HEK293 (cell line): Measurements from ENCODE around the gene HERC5.

Source experiments
- CTCF ChIA-PET: fragments of 350-600 bp; formaldehyde crosslinking; extraction: SDS; loops from one replicate; lab custom pipeline; 2021; ENCODE audit warnings: antibody characterized with exemption; lab: Yijun Ruan, JAX
- POLR2A ChIA-PET: fragments of 300-600 bp; formaldehyde crosslinking; extraction: SDS; loops from one replicate; lab custom pipeline; 2020; ENCODE audit warnings: antibody characterized with exemption, inconsistent platforms; lab: Yijun Ruan, JAX
- H3K27ac ChIP-seq: fragments of 200-500 bp; sonication (Bioruptor generic); 2 replicates; pipeline ENCODE4 v1.5.1; 2014; ENCODE audit warnings: low read depth, low read length, control low read depth, inconsistent platforms; ENCODE audit errors: extremely low read depth
- H3K36me3 ChIP-seq, 2 experiments: fragments of 200-500 bp in 1 of 2; sonication (Bioruptor generic) in 1 of 2; 1 replicate in 1 of 2; 2 replicates in 1 of 2; pipeline ENCODE4 v1.5.1; 2014 to 2017; ENCODE audit warnings: inconsistent platforms in 2 of 2, low read length in 2 of 2; ENCODE audit not compliant: control insufficient read depth in 2 of 2, insufficient read depth in 1 of 2
- H3K4me1 ChIP-seq: fragments of 200-500 bp; sonication (Bioruptor generic); 2 replicates; pipeline ENCODE4 v1.5.1; 2014; ENCODE audit warnings: mild to moderate bottlenecking, low read length, inconsistent platforms; ENCODE audit not compliant: control insufficient read depth, insufficient read depth
- H3K4me3 ChIP-seq: 2 replicates; pipeline ENCODE4 v1.5.1; 2011; ENCODE audit warnings: low read depth, mild to moderate bottlenecking, control low read depth, low read length, moderate library complexity
- H3K9me3 ChIP-seq: fragments of 200-500 bp; sonication (Bioruptor generic); 2 replicates; pipeline ENCODE4 v1.5.1; 2014; ENCODE audit warnings: low read depth, low read length, inconsistent platforms; ENCODE audit not compliant: control insufficient read depth, insufficient read depth
- EGR2 ChIP-seq: fragments of 450-650 bp; formaldehyde crosslinking; IDR thresholded peaks from 2 replicates; pipeline ENCODE4 v1.5.1; 2016; ENCODE audit warnings: low read depth, missing biosample characterization, missing genetic modification characterization
- KLF9 ChIP-seq: fragments of 450-650 bp; formaldehyde crosslinking; IDR thresholded peaks from 2 replicates; pipeline ENCODE4 v1.5.1; 2016; ENCODE audit warnings: missing biosample characterization, missing genetic modification characterization, low read depth
- MEIS1 ChIP-seq: sonication (generic); formaldehyde crosslinking; IDR thresholded peaks from 2 replicates; pipeline ENCODE4 v1.8.1; 2022; ENCODE audit warnings: missing genetic modification reagents, mild to moderate bottlenecking, borderline replicate concordance
- PRDM1 ChIP-seq: fragments of 450-650 bp; formaldehyde crosslinking; IDR thresholded peaks from 2 replicates; pipeline ENCODE4; 2016; ENCODE audit warnings: missing biosample characterization, missing genetic modification characterization
- ZBTB8A ChIP-seq: fragments of 450-650 bp; formaldehyde crosslinking; IDR thresholded peaks from 2 replicates; pipeline ENCODE4 v1.5.1; 2016; ENCODE audit warnings: missing biosample characterization, missing genetic modification characterization
- ZNF169 ChIP-seq: fragments of 450-650 bp; formaldehyde crosslinking; IDR thresholded peaks from 2 replicates; pipeline ENCODE4 v1.5.1; 2016; ENCODE audit warnings: missing biosample characterization, missing genetic modification characterization
- ZNF184 ChIP-seq: fragments of 450-650 bp; IDR thresholded peaks from 2 replicates; pipeline ENCODE4 v1.5.1; 2018; ENCODE audit warnings: missing biosample characterization, mild to moderate bottlenecking, missing genetic modification characterization
- ZNF239 ChIP-seq: fragments of 450-650 bp; formaldehyde crosslinking; IDR thresholded peaks from 2 replicates; pipeline ENCODE4 v1.5.1; 2016; ENCODE audit warnings: missing biosample characterization, missing genetic modification characterization
- ZNF324 ChIP-seq: fragments of 450-650 bp; formaldehyde crosslinking; IDR thresholded peaks from 2 replicates; pipeline ENCODE4 v1.5.1; 2016; ENCODE audit warnings: missing biosample characterization, missing genetic modification characterization
- ZNF394 ChIP-seq: fragments of 450-650 bp; formaldehyde crosslinking; IDR thresholded peaks from 2 replicates; pipeline ENCODE4 v1.5.1; 2016; ENCODE audit warnings: missing biosample characterization, missing genetic modification characterization, mild to moderate bottlenecking, moderate library complexity, borderline replicate concordance
- ZNF416 ChIP-seq: fragments of 450-650 bp; formaldehyde crosslinking; IDR thresholded peaks from 2 replicates; pipeline ENCODE4 v1.5.1; 2016; ENCODE audit warnings: missing biosample characterization, missing genetic modification characterization
- ZNF549 ChIP-seq: fragments of 450-650 bp; IDR thresholded peaks from 2 replicates; pipeline ENCODE4 v1.5.1; 2018; ENCODE audit warnings: missing biosample characterization, missing genetic modification characterization, mild to moderate bottlenecking, inconsistent platforms, moderate library complexity
- ZNF660 ChIP-seq: fragments of 450-650 bp; IDR thresholded peaks from 2 replicates; pipeline ENCODE4 v1.5.1; 2018; ENCODE audit warnings: missing biosample characterization, mild to moderate bottlenecking, missing genetic modification characterization
- ZSCAN5A ChIP-seq: fragments of 450-650 bp; formaldehyde crosslinking; IDR thresholded peaks from 2 replicates; pipeline ENCODE4 v1.5.1; 2016; ENCODE audit warnings: missing biosample characterization, missing genetic modification characterization
- TF ChIP-seq, protein P1 (sequence below): fragments of 450-650 bp; formaldehyde crosslinking; IDR thresholded peaks from 2 replicates; pipeline ENCODE4 v1.5.1; 2016; ENCODE audit warnings: missing biosample characterization, missing genetic modification characterization, borderline replicate concordance
- TF ChIP-seq, protein P2 (sequence below): fragments of 450-650 bp; formaldehyde crosslinking; IDR thresholded peaks from 2 replicates; pipeline ENCODE4 v1.5.1; 2016; ENCODE audit warnings: missing biosample characterization, missing genetic modification characterization

The HERC5 gene

DNA sequence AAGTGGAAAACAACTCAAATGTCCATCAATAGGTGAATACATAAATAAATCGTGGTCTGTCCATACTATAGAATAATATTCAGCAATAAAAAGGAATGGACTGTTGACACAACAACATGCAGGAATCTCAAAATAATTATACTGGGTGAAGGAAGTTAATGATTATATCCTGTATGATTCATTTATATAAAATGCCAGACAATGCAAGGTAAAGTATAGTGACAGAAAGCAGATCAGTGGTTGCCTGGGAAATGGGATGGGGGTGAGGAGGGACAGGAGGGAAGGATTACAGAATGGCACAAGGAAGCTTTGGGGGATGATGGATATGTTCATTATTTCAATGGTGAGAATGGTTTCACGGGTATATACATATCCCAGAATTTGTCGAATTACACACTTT is 54.3 kb downstream of the HERC5 start:
- ChIA-PET POLR2A (no interaction called here), CTCF (interaction anchor here (0.7 kb wide), 1 partner anchor 292 kb away, joined by 3 read pairs; no protein-coding TSS in a partner anchor)
- Histone ChIP-seq H3K4me3 (no peak overlapping the region), H3K27ac (no peak overlapping the region), H3K9me3 (no peaks in the 10 kb centered on the region), H3K4me1 (no peaks in the 10 kb centered on the region), H3K36me3 (peaks cover 0 to 2% of the 10 kb centered on the region in 2 experiments; a peak in 1 of 3 replicates)
- TF ChIP-seq, protein P1, sequence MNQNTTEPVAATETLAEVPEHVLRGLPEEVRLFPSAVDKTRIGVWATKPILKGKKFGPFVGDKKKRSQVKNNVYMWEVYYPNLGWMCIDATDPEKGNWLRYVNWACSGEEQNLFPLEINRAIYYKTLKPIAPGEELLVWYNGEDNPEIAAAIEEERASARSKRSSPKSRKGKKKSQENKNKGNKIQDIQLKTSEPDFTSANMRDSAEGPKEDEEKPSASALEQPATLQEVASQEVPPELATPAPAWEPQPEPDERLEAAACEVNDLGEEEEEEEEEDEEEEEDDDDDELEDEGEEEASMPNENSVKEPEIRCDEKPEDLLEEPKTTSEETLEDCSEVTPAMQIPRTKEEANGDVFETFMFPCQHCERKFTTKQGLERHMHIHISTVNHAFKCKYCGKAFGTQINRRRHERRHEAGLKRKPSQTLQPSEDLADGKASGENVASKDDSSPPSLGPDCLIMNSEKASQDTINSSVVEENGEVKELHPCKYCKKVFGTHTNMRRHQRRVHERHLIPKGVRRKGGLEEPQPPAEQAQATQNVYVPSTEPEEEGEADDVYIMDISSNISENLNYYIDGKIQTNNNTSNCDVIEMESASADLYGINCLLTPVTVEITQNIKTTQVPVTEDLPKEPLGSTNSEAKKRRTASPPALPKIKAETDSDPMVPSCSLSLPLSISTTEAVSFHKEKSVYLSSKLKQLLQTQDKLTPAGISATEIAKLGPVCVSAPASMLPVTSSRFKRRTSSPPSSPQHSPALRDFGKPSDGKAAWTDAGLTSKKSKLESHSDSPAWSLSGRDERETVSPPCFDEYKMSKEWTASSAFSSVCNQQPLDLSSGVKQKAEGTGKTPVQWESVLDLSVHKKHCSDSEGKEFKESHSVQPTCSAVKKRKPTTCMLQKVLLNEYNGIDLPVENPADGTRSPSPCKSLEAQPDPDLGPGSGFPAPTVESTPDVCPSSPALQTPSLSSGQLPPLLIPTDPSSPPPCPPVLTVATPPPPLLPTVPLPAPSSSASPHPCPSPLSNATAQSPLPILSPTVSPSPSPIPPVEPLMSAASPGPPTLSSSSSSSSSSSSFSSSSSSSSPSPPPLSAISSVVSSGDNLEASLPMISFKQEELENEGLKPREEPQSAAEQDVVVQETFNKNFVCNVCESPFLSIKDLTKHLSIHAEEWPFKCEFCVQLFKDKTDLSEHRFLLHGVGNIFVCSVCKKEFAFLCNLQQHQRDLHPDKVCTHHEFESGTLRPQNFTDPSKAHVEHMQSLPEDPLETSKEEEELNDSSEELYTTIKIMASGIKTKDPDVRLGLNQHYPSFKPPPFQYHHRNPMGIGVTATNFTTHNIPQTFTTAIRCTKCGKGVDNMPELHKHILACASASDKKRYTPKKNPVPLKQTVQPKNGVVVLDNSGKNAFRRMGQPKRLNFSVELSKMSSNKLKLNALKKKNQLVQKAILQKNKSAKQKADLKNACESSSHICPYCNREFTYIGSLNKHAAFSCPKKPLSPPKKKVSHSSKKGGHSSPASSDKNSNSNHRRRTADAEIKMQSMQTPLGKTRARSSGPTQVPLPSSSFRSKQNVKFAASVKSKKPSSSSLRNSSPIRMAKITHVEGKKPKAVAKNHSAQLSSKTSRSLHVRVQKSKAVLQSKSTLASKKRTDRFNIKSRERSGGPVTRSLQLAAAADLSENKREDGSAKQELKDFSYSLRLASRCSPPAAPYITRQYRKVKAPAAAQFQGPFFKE, result no peak
- no peak for TF ChIP-seq ZSCAN5A (tag by site-specific recombination)
- TF ChIP-seq ZNF169, result no peak
- no peak for TF ChIP-seq ZNF324 (tag by site-specific recombination)
- no peak for TF ChIP-seq ZBTB8A (tag by site-specific recombination)

DNA sequence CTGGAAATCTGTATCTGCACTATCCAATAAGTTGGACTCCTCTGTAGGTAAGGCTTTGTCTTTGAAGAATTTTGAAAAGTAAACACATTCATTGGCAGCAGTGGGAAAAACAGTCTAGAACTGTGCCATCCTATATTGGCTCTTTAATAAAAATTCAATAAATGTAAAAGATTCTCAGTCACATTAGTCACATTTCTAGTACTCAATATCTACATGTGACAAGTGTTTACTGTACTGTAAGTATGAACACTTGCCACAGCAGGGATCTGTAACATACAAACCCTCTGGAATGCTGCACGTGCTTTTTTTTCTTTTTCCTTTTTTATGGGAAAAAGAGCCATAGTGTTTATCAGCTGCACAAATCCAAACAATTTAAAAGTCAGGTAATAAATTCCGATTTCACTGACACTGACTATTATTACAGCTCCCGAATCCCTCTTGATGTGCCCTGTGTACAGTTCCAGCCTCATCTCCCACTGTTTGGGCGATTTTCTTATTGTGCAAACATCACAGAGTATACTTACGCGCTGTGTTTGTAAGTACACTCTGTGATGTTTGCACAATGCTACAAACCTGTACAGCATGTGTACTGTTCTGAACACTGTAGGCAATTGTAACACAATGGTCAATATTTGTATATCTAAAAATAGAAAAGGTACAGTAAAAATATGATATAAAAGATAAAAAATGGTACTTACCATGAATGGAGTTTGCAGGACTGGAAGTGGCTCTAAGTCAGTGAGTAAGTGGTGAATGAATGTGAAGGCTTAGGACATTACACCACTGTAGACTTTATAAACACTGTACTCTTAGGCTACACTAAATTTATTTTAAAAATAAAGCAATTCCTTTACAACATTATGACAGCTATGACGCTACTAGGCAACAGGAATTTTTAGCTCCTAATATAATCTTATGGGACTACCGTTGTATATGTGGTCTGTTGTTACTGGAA is 57.9 kb downstream of the HERC5 start:
- H3K9me3 ChIP-seq, result no peaks in the 10 kb centered on the region
- ChIA-PET POLR2A (no interaction called here), CTCF (interaction anchor here (0.6 to 7.0 kb wide), 29 partner anchors 9 to 1505 kb away, joined by 3 to 74 read pairs (median 4); partner anchors contain the start of gene HERC5)
- no peak overlapping the region for H3K4me3 ChIP-seq
- no peaks in the 10 kb centered on the region for H3K4me1 ChIP-seq
- TF ChIP-seq ZNF184 (tag by site-specific recombination) (no peak), ZNF394 (tag by site-specific recombination) (no peak), ZNF416 (tag by site-specific recombination) (no peak), KLF9 (tag by site-specific recombination) (no peak), ZNF660 (tag by site-specific recombination) (no peak), PRDM1 (no peak), EGR2 (tag by site-specific recombination) (no peak), MEIS1 (CRISPR knock-in tag) (no peak), ZNF239 (no peak), ZNF549 (tag by site-specific recombination) (no peak), ZBTB8A (tag by site-specific recombination) (no peak), ZSCAN5A (tag by site-specific recombination) (no peak)
- TF ChIP-seq, protein P2, sequence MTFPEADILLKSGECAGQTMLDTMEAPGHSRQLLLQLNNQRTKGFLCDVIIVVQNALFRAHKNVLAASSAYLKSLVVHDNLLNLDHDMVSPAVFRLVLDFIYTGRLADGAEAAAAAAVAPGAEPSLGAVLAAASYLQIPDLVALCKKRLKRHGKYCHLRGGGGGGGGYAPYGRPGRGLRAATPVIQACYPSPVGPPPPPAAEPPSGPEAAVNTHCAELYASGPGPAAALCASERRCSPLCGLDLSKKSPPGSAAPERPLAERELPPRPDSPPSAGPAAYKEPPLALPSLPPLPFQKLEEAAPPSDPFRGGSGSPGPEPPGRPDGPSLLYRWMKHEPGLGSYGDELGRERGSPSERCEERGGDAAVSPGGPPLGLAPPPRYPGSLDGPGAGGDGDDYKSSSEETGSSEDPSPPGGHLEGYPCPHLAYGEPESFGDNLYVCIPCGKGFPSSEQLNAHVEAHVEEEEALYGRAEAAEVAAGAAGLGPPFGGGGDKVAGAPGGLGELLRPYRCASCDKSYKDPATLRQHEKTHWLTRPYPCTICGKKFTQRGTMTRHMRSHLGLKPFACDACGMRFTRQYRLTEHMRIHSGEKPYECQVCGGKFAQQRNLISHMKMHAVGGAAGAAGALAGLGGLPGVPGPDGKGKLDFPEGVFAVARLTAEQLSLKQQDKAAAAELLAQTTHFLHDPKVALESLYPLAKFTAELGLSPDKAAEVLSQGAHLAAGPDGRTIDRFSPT (tag by site-specific recombination), result no peak
- peaks cover 0 to 1% of the 10 kb centered on the region in 2 experiments; a peak in 1 of 3 replicates for H3K36me3 ChIP-seq
- H3K27ac ChIP-seq, result no peak overlapping the region
